HG02571 (cell line): Measurements from ENCODE around the gene PRND.
"Not testable (repeated sequence)": the region's sequence is repeated elsewhere in the genome, so short reads cannot be mapped to it uniquely, and the experiment has no call there.

Experiments used
- ATAC-seq: cut with Tn5 transposase; IDR thresholded peaks from one replicate; pipeline ENCODE4 v1.9.1; 2021; ENCODE audit warnings: mild to moderate bottlenecking, moderate library complexity; ENCODE audit not compliant: unreplicated experiment

The PRND gene, protein sequence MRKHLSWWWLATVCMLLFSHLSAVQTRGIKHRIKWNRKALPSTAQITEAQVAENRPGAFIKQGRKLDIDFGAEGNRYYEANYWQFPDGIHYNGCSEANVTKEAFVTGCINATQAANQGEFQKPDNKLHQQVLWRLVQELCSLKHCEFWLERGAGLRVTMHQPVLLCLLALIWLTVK

DNA sequence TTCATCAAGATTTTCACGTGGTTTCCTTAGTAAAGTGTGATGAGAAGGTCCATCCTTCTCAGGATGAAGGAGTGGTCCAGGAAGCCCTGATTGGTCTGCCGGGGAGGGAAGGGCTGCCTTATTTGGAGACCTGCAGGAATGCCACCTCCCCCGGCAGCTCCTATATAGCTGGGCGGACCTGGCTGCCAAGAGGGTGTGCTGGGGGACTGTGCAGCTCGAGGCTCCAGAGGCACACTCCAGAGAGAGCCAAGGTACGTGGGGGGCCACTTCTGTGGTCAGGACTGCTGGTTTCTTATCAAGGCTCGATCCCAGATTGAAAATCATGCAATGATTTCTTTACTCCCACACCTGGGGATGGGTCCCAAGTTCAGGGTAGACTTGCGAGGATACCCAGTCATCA lies at the start of gene PRND:
Gene PRND, plus strand, starts transcription at position 191 of the 400 bp plus-strand sequence. CDS start 2,643 bp downstream, outside the sequence.
- no peak for ATAC-seq

DNA sequence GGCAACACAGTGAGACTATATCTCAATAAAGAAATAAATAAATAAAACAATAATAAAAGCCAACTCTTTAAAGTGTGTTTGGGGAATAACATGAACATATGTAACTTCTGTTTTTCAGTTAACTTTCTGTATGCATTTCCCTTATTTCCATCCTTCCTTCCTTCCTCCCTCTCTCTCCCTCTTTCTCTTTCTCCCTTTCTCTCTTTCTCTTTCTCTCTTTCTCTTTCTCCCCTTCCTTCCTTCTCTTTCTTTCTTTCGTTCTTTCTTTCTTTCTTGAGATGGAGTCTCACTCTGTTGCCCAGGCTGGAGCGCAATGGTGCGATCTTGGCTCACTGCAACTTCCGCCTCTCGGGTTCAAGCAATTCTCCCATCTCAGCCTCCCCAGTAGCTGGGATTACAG lies 48.8 kb upstream of the PRND start:
- ATAC-seq: no peak

DNA sequence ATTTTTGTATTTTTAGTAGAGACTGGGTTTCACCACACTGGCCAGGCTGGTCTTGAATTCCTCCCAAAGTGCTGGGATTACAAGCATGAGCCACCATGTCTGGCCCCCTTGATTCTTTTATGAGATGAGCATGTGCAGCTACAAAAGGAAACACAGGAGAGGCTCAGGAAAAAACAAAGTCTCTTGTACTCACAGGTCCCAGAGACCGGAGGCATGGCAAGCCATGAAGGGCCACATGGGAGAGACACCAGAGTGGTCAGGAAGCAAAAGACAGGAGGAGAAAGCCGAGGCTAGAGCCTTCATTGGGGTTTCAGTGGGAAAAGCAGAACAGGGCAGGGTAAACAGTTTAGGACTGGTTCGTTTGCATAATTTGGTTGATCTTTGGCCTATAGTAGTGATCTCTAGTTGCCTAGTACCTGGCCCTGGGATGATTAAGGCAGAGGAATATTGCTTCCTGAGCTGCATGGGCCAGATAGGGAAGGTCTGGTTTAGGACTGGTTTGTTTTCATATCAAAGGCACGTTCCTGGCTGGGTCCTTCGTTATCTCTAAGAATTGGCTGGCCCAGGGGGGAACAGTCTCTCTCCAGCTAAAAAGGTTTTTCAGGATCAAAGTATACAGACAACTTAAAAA lies 48.2 kb upstream of the PRND start:
- no peak for ATAC-seq

DNA sequence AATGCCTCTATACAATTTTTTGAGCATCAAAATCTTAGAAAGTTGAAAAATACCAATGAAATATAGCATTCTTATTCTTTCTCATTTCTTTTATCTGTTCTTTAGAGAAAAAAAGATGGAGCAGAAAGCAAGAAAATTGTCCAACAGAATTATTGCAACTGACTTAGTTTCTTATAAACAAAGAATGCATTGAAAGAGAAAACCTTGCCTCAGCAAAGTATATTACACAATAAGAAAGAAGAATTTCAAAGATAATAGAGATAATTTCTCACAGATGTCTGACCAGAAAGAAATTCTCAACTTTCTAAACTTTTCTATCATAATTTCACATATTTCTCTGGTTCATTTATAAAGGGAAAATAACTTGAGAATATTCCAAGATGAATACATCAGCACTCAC lies 47.0 kb upstream of the PRND start:
- ATAC-seq: no peak

DNA sequence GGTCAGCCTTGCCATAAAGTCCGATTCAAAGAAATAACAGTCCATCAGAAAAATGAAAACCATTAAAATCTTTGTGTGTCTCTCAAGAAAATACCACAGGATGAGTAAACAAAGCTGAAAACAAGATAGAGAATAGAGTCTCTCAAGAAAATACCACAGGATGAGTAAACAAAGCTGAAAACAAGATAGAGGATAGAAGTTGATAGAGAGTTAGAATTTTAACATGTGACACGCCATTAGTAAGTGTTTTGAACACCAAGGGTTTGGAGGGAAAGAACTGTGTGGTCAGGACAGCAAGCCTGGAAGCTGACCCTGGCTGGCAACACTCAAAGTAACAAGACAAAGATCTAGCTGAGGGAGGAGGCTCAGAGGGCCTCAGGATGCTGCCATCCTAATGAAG lies 43.9 kb upstream of the PRND start:
- no peak for ATAC-seq

DNA sequence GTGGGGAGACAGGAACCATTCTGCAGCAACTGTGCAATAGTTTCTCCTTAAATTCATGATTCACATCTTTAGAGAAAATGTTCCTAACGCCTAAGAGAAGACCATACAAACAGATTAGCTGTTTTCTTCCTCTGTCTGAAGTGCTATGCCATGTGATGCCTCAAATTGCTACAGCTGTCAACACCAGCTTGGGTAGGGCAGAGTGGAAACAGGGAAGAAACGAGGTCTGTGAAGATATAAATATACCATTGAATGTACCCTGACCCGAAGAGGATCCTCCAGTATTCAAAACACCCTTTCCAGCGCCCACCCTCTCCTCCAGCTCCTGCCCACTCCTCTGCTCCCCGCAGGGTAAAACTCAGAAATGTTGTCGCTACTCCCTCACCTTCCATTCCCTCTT lies 40.3 kb upstream of the PRND start:
- no peak for ATAC-seq

DNA sequence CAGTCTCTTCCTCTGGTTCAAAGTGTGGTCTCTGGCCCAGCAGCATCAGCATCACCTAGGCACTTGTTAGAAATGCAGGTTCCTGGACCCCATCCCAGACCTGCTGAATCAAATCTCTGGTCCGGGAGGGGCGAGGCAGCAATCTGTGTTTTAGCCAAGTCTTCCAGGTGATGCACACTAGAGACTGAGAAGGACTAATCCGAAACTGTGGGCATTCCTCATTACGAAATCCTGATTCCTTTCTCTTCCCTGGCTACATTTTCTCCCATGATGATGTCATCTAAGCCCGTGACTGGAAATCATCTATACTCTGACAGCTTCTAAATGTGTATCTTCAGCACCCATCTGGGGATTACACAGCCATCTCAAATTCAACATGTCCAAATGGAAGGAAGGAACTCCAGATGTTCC lies 39.7 kb upstream of the PRND start:
- no peak for ATAC-seq

DNA sequence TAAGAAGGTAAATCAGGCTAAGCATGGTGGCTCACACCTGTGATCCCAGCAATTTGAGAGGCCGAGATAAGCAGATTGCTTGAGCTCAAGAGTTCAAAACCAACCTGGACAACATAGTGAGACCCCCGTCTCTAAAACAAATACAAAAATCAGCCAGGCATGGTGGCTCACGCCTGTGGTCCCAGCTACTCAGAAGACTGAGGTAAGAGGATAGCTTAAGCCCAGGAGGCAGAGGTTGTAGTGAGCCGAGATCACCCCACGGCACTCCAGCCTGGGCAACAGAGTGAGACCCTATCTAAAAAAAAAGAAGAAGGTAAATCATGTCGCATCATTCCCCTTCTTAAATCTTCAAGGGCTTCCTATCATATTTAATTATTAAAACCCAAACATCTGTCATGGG lies 39.0 kb upstream of the PRND start:
- no peak for ATAC-seq

DNA sequence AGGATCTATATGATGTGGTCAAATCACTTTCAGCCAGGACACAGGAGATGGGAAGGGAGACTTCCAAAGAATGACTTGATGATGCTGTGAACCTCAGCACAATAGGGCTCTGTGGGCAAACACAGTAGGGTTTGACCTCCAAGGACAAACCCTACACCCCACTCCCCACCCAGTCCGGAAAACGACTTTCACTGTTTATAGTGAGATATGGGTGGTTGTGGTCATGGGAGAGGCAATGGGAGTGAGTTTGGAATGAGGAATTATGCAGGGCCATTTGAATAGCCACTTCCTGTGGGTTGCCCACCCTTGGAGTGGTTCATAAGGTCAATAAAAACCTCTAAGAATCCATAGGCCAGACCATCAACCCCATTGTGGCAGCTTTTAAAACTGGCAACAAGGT lies 38.4 kb upstream of the PRND start:
- no peak for ATAC-seq

DNA sequence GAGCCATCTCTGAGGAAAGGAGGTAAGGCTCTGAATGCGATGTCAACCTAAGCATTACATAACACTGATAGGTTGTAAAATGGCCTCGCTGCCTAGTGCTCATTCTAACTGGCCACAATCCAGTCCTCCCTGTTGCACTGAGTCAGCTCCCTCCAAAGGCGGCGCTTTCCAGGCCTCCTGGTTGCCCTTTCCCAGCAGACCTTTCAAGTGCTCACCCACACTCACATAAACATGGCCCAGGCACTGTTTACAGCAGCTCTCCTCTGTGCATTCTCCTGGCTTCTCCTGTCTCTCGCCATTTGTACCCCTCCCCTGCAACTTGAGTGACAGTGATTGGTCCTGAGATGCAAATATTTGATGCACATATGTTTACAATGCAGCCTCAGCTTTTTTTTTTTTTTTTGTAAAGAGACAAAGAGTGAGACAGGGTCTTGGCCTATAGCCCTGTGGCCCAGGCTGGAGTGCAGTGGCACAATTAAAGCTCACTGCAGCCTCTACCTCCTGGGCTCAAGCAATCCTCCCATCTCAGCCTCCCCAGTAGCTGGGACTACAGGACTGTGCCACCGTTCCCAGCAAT lies 36.8 kb upstream of the PRND start:
- no peak for ATAC-seq

DNA sequence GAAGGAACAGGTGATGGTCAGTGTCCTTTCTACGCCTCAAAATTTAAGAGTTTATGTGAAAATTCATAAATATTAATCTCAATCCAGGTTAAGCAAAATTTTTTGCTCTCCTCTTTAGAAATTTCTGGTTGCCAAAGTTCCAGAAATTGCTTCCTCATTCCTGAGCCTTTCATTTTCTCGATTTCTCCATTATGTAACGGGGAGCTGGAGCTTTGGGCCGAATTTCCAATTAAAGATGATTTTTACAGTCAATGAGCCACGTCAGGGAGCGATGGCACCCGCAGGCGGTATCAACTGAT lies 35.8 kb upstream of the PRND start:
- no peak for ATAC-seq

DNA sequence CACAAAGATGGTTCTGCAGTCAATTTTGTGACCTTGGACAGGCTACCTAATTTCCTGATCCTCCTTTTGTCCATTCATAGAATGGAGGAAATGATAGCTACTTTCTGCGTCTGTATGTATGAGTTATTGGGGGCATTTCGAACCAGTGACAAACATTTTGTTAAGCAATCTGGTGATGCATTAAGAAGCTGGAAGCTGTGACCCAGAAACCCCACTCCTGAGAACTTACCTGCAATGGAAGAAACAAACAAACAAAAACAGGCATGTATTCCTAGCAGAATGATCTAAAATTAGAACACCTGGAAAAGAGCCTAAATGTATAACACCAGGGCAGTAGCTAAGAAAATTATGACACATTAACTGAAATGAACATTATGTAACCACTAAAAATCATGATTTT lies 33.4 kb upstream of the PRND start:
- no peak for ATAC-seq

DNA sequence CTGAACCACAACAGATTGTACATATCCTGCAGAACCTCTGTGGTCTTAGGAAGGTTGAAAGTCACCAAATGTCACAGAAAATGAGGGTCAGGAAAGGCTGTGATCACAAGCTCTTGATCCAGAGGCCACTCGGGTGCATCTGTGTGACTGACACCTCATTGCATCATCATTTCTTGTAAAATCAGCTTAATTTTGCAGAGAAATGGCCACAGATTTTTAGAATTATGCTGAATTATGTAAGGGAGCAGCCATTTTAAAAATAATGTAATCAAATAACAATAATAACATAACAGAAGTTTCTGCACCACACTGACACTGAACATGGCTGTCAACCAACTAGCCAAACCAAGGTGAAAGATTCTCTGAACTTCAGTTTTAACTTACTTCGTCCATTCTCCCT lies 32.5 kb upstream of the PRND start:
- ATAC-seq: no peak

DNA sequence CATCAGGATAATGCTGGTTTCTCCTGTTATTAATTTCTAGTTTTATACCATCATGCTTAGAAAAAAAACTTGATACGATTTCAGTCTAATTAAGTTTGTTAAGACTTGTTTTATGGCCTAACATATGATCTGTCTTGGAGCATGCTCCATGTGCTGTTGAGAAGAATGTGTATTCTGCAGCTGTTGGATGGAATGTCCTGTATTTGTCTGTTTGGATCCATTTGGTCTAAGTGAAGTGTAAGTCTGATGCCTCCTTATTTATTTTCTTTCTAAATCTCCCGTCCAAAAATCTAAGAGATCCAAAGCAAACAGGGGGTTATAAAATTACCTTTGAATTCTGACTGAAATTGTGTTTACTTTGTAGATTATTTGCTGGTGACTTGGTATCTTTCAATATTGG lies 30.0 kb upstream of the PRND start:
- ATAC-seq: no peak

DNA sequence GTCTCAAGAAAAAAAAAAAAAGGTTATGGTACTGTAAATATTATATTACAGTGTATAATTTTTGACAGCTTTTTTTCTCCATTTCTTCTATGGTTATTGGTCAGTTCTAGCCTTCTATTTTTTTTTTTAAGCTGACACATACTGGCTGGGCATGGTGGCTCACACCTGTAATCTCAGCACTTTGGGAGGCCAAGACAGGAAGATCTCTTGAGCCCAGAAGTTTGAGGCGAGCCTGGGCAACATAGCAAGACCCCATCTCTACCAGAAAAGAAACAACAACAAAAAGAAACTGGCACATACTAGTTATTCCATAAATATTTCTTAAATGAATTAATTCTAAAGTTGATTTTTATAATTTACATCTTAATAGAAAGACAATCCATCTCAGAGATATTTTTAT lies 27.6 kb upstream of the PRND start:
- no peak for ATAC-seq

DNA sequence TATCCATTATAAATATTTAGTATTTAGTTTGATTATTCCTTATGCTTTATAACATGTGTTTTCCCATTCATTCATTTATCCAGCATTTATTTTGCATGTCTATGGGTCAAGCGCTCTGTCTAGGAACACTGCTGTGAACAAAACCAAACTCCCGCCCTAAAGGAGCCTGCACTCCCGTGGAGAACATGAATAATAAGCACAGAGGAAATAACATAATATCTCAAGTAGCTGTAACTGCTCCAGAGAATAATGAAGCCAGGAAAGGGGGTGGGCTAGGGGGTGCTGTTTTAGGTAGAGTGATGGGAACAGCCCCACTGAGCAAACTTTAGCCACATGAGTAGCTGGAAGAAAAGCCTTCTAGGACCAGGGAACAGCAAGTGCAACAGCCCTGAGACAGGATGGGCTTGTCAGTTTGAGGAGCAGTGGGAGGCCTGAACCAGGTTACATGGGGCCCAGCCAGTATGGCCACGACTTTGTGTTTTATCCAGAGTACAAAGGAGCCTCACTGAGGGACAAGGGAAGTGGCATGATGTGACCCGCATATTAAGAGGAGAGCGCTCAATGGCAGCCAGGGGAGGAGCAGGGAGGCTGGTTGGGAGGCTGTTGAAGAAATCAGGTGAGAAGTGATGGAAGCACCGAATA lies 24.4 kb upstream of the PRND start:
- ATAC-seq: no peak

DNA sequence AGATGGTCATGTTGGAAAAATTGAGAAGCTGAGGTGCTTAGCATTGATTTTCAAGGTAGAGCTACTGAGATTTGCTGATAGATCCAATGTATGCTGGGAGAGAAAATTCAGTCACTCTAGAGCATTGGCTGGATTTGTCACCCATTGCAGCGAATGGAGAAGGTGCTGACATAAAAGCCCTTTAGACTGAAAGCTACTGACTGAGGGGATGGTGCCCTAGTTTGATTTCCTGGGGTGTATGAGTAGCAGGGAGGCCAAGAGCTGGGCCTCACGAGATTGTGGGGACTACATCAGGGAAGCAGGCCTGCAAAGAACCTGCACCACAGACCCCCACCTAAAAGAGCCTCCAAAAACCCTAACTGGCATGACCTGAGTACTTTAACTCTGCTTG lies 23.9 kb upstream of the PRND start:
- no peak for ATAC-seq

DNA sequence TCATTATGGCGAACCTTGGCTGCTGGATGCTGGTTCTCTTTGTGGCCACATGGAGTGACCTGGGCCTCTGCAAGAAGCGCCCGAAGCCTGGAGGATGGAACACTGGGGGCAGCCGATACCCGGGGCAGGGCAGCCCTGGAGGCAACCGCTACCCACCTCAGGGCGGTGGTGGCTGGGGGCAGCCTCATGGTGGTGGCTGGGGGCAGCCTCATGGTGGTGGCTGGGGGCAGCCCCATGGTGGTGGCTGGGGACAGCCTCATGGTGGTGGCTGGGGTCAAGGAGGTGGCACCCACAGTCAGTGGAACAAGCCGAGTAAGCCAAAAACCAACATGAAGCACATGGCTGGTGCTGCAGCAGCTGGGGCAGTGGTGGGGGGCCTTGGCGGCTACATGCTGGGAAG lies 22.5 kb upstream of the PRND start:
- ATAC-seq: no peak

DNA sequence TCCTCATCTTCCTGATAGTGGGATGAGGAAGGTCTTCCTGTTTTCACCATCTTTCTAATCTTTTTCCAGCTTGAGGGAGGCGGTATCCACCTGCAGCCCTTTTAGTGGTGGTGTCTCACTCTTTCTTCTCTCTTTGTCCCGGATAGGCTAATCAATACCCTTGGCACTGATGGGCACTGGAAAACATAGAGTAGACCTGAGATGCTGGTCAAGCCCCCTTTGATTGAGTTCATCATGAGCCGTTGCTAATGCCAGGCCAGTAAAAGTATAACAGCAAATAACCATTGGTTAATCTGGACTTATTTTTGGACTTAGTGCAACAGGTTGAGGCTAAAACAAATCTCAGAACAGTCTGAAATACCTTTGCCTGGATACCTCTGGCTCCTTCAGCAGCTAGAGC lies 21.8 kb upstream of the PRND start:
- ATAC-seq: no peak

DNA sequence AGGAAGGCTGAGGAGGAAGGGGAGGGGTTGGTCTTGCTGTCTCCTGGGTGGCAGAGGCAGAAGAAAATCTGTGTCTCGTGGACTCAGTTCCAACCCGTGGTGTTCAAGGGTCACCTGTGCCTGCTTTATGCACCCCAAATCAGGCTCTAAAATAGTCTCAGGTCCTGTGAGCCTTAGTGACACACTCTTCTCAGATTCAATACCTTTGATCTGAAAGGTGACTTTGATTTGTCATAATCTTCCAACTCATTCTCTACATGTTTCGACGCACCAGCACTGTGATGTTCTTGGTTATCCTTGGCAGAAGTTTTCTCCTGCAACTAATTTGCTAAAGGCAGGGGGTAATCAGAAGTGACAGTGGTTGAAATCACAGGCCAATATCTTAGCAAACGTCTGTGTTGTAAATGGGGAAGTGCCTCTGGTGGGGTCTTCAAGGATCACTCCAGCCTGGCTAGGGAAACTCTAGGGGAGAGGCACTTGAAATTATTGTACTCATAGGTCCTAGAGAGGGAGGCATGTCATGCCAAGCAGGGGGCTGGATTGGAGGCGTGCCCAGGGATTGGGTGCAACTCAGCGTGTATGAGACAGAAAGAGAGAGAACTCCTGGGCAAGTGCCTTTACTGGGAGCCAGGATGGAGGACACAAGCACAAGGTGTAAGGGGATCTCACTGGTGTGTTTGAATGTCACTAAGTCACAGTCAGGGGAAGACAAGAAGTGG lies 19.0 kb upstream of the PRND start:
- ATAC-seq: no peak

DNA sequence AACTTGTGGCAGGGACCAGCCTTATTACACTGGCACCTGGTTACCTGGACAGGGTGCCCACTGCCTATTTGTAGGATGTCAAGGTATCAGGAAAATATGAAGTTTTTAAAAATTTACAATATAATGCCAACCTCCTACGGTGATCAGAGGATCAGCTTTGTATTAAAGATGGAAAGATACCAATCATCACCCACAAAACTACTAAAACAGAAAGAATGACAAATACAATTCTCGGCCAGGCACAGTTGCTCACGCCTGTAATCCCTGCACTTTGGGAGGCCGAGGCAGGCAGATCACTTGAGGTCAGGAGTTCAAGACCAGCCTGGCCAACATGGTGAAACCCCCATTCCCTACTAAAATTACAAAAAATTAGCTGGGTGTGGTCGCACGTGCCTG lies 18.4 kb upstream of the PRND start:
- ATAC-seq: no peak

DNA sequence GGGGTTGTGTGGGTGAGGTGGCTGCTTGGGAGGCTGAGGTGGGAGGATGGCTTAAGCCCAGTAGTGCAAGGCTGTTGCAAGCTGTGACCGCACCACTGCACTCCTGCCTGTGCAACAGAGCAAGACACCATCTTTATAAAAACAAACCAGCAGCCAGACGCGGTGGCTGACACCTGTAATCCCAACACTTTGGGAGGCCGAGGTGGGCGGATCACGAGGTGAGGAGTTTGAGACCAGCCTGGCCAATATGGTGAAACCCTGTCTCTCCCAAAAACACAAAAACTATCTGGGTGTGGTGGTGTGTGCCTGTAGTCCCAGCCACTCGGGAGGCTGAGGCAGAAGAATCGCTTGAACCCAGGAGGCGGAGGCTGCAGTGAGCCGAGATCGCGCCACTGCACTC lies 14.8 kb upstream of the PRND start:
- ATAC-seq: not testable (repeated sequence)
